ENCODE measurements around the gene TMEM50A.
"Not testable (repeated sequence)": the region's sequence is repeated elsewhere in the genome, so short reads cannot be mapped to it uniquely, and the experiment has no call there.

The TMEM50A gene

DNA sequence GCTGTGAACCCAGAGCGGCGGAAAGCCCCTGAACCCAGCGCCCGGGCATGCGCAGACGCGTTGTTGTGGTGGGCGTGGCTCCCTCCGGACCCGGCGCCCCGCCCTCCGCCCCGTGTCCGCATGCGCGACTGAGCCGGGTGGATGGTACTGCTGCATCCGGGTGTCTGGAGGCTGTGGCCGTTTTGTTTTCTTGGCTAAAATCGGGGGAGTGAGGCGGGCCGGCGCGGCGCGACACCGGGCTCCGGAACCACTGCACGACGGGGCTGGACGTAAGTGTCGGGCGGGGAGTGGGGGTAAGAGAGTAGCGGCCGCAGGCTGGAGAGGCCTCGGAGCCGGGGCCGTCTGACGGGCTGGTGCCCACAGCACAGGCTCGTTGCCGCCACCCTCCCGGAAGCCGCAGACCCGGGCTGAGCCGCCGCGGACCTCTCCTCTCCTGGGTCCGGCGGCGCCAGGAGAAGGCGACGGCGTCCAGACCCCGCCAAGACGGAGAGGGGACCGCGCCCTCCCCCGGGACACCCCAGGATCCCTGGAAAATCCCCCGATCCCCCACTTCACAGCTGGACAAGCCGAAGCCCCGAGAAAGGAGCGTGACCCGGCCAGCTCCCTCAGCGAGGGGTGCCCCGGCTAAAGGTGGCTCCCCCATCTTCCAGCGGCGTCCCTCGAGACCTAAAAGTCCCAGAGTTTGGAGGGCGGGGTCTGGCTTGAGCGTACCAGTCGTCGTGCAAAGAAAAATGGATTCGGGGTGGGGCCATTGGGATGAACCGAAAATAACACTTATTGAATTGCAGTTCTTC, at the start of gene TMEM50A:
TSS of gene TMEM50A (plus strand) at position 147 of the 794 bp plus-strand sequence. CDS start 2,153 bp downstream, outside the sequence.
- DNase-seq, result peak; percentile 90

DNA sequence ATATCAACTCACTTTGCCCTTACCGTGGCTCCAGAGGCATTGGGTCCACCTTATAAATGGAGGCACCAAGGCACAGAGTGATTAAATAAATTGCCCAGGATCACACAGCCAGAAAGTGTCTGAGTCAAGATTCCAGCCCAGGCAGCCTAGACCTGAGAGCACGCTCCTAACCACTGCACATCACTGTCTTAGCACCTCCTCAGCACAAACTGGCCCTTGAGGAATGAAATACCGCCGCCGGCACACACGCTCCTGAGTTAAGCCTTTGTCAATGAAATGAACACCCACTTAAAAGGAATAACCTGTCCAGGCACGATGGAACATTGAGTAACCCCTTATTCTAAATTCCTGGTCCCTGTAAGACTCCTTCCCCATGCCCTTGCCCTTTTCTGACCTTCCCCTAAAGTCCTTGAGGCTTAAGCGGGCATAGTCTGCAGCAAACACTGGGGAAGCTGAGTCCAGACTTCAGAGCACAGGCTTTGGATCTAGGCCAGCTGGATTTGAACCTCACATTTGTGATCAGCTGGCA, 49.5 kb upstream of the TMEM50A start:
- DNase-seq, result not testable (repeated sequence)

DNA sequence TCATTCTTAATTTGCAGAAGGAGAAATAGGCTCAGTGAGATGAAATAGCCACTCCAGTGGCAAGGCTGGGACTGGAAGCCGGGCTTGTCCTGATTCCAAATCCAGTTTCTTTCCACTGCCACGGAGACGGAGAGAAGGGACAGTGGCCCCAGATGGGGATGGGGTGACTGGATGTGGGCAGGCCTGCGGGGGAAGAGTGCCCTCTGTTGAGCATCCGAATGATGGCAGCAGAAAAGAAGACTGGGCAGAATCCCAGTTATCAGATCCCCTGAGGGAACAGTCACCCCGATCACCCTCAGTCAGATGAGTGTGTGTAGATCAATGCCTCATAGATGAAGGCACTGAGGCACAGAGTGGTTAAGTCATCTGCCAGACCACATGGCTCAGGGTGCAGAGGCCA, 48.1 kb upstream of the TMEM50A start:
- not testable (repeated sequence) for DNase-seq

DNA sequence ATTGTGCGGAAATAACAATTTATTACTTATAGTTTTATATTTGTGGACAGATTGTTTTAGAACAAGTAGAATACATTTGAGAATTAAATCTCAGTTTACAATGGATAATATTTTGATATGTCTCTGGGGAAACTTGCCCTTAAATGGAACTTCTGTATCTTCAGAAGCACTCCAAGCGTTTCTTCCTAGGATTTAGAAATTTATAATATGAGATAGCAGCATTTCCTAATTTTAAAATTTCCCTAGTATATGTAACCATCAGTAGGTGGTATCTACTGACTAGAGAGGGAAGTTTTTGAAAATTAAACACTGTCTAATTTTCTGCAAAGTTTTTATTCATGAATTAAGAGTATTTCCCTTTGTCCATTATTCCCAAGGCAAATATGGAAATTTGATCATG, 44.7 kb upstream of the TMEM50A start:
- DNase-seq, result not testable (repeated sequence)

DNA sequence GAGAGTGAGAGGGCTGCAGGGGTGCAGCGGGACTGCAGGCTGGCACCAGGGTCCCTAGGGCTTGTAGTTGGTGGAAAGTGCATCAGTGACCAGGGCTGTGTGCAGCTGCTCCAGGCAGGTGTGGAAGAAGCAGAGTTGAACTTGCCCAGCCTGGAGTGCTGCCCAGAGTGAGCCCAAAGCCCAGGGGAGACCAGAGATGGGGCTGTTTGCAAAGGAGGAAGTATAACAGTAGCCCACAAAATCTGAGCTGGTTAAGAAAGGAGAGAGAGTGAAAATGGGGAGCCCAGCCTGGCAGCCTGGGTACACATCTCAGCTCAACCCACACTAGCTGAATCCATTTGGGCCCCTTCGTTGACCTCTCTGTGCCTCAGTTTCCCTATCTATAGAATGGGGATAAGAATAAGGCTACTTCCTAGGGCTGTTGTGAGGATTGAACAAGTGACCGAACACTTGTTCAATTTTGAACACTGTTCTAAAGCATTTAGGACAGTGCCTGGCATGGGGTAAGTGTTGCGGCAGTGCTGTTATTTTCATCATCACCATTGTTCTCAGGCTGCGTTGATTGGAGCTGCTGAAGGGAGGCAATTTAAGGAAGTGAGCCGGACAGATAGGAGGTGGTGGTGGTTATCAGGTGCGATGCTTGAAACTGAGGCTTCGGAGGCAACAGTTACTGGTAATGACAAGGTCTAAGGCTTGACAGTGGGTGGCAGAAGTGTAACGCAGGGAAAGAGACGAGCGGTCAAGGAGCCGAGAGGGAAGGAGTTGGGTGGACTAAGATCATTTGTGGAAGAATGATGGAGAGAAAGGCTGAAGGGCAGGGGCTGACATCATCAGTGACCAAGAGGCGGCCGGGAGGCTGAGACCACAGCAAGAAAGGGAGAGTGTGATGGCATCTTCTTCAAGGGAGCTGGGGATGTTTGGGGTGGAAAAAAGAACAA, 43.0 kb upstream of the TMEM50A start:
- not testable (repeated sequence) for DNase-seq

DNA sequence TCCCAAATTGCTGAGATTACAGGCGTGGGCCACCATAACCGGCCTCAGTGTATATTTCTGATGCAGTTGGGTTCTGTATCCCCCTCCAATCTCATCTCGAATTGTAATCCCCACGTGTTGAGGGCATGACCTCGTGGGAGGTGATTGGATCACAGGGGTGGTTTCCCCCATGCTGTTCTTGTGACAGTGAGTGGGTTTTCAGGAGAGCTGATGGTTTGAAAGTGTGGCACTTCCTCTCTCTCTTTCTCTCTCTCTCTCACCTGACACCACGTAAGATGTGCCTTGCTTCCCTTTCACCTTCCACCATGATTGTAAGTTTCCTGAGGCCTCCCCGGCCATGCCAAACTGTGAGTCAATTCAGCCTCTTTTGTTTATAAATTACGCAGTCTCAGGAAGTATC, 41.6 kb upstream of the TMEM50A start:
- DNase-seq, result not testable (repeated sequence)

DNA sequence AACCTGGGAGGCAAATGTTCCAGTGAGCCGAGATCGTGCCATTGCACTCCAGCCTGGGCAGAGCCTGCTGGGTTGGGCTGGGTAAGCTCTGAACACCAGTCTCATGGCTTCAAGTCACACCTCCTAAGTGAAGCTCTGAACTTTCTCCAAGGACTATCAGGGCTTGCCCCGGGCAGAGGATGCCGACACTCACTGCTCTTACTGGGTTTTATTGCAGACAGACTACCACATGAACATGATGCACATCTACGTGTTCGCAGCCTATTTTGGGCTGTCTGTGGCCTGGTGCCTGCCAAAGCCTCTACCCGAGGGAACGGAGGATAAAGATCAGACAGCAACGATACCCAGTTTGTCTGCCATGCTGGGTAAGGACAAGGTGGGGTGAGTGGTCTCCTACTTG, 37.4 kb upstream of the TMEM50A start:
- DNase-seq, result not testable (repeated sequence)

DNA sequence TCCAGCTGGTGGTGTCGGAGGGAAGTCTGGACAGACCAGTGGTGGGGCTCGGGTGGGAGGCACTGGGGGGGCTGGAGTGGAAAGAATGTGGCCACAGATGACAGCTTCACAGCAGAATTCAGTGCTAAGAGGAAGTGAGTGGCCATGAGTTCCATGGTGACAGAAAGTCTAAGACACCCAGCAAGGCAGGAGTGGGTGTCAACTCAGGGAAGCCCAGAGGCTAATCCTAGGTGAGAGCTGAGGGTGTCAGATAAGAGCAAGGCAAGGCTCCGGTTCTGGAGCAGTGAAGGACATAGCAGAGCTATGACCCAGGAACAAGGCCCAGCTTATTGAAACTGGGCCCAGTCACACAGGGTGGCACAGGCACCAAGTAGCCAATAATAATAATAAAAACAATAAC, 35.8 kb upstream of the TMEM50A start:
- DNase-seq, result not testable (repeated sequence)

DNA sequence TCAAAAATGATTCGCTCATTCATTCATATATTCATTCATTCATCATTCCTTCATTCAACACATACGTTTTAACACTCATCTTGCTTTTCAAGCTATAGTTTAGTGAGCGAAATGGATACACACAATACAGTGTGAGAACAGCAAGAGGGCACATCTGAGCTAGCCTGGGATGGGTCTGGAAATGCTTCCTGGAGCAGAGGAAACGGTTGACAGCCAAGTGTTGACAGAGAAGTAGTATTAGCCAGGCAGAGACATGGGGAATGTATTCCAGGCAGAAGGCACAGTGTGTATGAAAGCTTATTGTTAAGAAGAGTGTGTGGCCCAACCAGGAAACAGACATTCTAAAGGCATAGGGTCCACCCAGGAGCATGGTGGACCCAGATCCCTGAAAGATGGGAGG, 33.2 kb upstream of the TMEM50A start:
- DNase-seq, result not testable (repeated sequence)

DNA sequence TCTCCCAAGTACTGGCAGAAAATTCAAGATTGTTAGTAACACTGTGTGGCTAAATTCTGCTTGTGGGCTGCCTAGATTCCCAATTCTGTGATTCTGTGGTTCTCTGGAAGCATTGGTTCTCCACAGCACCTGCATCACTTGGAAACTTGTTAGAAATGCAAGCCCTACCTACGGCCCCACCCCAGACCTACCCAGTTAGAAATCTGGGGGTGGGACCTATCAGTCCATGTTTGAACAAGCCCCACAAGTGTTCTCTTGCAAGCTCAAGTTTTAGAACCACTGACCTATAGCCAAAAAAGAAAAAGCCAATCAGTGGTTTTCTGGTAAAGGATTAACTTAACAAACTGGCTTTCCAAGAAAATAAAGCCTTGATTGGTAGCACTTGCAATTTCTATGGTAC, 30.0 kb upstream of the TMEM50A start:
- DNase-seq, result not testable (repeated sequence)

DNA sequence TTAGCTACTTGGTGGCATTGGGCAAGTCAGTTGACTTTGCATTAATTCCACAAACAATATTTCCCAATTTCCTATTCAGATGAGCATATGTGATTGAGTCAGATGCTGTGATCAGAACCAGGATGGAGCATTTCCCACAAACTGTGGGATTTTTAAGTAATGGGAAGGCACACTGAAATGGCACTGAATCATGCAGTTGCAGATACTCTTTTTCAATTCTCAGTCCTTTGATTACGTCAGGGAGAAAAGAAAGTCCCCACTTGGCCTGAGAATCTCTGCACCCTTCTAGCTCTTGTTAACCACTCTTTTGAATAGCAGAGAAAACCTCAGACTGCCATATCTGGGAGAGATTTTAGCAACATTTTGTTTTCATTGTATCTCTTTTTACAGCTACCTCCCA, 29.0 kb upstream of the TMEM50A start:
- DNase-seq, result not testable (repeated sequence)

DNA sequence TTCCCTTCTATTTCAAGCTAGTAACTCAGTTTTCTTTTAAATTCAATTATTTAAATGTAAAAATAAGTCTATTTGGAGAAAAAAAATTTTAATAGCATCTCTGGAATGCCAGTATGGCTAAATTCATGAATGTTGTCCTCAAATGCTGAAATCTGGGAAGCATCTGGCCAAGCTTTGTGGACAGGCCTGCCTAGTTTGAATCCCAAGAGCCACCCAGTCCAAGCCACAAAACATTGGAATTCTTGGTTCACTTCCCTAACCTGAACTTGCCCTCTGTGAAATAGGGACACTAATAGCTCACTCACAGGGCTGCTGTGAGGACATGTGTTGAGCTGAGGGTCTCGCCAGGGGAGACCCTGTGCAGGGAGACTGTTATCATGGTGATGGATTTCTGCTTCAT, 28.6 kb upstream of the TMEM50A start:
- not testable (repeated sequence) for DNase-seq

DNA sequence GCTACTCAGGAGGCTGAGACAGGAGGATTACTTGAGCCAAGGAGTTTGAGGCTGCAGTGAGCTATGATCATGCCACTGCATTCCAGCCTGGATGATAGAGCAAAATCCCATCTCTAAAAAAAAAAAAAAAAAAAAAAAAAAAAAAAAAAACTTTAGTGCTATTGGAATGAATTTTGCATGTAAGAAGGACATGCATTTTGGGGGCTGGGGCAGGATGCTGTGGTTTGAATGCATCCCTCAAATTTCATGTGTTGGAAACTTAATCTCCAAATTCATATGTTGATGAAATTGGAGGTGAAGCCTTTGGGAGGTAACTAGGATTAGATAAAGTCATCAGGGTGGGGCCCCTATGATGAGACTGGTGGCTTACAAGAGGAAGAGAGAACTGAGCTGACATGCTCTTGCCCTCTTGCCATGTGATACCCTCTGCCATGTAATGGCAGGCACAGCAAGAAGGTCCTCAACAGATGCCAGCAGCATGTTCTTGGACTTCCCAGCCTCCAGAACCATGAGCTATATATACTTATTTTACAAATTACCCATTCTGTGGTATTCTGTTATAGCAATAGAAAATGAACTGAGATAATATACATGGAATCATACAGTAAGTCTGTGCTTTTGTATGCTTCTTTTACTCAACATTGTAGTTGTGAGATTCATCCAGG, 25.2 kb upstream of the TMEM50A start:
- not testable (repeated sequence) for DNase-seq

DNA sequence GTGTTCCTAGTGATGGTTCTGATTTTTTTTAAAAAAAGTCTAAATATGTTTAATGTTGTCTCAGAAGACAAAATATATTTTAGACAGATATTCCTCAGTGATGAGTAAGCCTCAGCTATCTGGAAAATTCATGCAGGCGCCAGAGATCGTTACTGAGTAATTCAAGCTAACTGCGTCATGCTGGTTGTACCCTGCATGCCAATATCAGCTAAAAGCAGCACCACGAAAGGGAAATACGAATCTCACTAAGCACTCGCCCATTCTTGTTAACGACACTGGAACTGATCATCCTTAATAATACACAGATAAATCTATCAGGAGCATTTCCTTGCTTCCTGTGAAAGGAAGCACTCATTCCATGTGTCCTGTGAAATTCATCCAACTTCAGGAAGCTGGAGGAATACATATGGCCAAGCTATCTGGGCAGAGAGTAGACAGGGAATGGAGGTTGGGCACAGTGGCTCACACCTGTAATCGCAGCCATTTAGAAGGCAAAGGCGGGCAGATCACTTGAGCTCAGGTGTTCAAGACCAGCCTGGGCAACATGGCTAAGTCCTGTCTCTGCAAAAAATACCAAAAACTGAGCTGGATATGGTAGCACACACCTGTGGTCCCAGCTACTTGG, 17.7 kb upstream of the TMEM50A start:
- DNase-seq, result not testable (repeated sequence)

DNA sequence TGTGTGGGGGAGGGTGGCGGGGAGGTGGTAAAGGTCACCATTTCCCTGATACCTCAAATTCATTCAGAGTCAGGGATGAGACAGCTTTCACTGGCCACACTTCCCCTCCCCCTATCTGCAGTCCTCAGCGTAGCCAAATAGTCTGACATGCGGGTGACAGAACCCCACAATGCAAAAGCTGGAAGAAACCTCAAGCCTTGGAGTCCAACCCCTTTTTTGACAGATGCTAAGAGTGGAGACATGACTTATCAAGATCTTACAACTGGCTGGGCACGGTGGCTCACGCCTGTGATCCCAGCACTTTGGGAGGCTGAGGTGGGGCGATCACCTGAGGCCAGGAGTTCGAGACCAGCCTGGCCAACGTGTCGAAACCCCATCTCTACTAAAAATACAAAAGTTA, 16.0 kb upstream of the TMEM50A start:
- not testable (repeated sequence) for DNase-seq

DNA sequence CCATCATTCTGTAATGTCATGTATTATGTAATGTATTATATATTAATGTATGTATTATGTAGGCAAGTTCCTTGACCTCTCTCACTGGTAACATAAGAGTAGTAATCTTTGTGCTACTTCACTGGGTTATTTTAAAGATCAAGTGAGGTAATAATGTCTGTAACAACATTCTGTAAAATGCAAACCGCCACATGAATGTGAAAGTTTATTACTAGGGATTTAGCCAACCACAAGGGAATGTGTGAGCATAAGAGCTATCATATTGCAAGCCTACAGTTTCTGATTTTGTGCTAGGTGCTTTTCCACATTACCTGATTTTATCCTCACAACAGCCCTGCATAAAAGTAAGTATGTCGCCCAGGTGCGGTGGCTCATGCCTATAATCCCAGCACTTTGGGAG, 13.7 kb upstream of the TMEM50A start:
- DNase-seq, result not testable (repeated sequence)

DNA sequence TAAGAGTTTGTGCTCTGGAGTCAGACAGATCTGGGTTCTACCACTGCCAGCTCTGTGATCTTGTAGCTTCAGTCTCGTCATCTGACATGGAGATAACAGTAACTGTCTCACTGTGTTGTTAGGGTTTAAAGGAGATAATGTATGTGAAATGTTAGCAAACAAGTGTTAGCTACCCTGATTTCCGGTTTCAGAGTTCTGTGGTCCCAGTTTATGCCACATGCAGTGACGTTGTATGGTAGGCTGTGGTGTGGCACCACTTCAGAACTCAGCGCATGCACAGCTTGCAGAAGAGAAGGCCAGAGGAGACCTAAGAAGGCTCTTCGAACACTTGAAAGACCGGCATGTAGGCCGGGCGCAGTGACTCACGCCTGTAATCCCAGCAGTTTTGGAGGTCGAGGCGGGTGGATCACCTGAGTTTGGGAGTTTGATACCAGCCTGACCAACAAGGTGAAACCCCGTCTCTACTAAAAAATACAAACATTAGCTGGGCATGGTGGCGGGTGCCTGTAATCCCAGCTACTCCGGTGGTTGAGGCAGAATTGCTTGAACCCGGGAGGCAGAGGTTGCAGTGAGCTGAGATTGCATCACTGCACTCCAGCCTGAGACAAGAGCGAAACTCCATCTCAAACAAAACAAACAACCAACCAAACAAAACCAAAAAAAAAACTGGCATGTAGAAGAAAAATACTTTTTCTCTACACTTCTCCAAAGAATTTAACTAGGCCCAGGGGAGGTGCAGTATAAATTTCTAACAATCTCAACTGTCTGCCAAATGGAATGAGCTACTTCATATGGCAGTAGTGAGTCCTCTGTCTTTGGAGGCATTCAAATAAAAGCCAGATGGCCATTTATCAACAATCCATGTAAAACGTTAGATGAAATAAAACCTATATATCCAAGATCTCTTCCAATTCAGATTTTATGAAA, 10.0 kb upstream of the TMEM50A start:
- not testable (repeated sequence) for DNase-seq

DNA sequence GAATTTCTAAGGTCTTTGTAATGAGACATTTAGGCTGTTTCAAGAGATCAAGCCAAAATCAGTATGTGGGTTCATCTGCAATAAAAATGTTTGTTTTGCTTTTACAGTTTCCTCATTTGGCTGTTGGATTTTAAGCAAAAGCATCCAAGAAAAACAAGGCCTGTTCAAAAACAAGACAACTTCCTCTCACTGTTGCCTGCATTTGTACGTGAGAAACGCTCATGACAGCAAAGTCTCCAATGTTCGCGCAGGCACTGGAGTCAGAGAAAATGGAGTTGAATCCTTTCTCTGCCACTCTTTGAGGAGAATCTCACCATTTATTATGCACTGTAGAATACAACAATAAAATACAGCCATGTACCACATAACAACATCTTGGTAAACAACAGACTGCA, 9.3 kb upstream of the TMEM50A start:
- not testable (repeated sequence) for DNase-seq

DNA sequence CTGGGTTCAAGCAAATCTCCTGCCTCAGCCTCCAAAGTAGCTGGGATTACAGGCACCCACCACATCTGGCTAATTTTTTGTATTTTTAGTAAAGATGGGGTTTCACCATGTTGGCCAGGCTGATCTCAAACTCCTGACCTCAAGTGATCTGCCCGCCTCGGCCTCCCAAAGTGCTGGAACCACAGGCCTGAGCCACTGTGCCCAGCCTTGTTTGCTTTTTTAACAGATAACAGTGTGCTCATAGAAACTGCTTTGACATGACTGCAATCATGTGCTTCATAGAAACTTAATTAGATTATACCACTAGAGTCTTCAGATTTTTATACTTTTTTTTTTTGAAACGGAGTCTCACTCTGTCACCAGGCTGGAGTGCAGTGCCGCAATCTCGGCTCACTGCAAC, 8.8 kb upstream of the TMEM50A start:
- not testable (repeated sequence) for DNase-seq

DNA sequence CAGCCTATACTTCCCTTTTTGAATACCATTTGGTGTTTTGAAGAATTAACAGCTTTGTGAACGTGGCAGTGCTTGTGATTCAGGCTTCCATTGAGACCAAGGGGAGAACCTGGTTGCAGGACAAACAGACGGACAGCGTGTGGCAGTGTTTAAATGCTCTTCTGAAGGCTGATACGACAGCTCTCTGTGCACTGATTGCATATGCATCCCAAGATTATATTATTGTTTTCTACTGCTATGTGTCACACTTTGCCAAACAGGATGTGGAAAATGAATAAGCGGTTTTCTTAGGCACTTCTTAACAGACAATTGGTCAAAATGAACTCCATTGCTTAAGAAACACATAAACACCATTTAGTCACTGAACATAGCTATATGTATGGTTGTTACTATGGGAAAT, 8.2 kb upstream of the TMEM50A start:
- DNase-seq, result not testable (repeated sequence)

DNA sequence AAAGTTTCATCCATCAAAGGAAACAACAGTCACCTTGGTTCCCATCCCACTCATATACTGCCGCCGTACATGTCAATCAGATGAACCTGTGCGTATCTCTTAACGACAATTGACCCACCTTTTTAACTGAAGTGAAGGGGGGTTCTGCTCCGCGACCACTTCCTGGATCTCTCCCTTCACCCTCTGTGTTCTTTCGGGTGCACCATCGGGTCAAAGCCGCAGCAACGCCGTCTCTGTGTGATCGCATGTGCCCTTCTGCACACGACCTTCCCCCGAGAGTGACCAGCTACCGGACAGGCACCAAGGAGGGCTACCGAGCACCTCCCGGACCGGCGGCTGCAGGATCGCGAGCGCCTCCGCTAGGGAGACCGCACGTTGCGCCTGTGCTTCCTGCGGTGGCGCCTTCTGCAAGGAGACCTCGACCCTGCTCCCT, 1.2 kb upstream of the TMEM50A start:
- peak; percentile 44 for DNase-seq

All from stimulated activated CD4-positive, alpha-beta T cell treated with anti-CD3 and anti-CD28 coated beads, Interleukin-15, amount 100 ng/mL, for 24 hours (primary cell).